CD4-positive, alpha-beta T cell (primary cell): ENCODE data around the gene MPDZ. TPM values are rescaled to one million over a fixed set of nuclear protein-coding genes. Genes with fewer than 3 reads are reported as not detected.

Experiments used
- ATAC-seq: fragments of 200-7000 bp; cut with Tn5 transposase; one replicate; pipeline ENCODE4 v1.10.0; 2022; ENCODE audit warnings: mild to moderate bottlenecking; ENCODE audit not compliant: poor library complexity
- CTCF ChIA-PET: fragments of 350-600 bp; sonication (Branson Sonifier 250); formaldehyde crosslinking; loops from one replicate; lab custom pipeline; 2021; ENCODE audit warnings: antibody characterized with exemption, inconsistent platforms; lab: Charles Lee
- POLR2A ChIA-PET: fragments of 350-600 bp; sonication (Branson Sonifier 250); formaldehyde crosslinking; loops from one replicate; lab custom pipeline; 2021; ENCODE audit warnings: antibody characterized with exemption, inconsistent platforms; lab: Charles Lee
- DNase-seq, 14 experiments: peaks; one replicate each; pipeline ENCODE4 v3.0.0-alpha.2; 2013 to 2020; ENCODE audit warnings: mixed read lengths in 2 of 14
- H3K27ac ChIP-seq, 2 donors: one replicate each; pipeline versions ENCODE4 v1.5.1 to v1.7.0; 2013; ENCODE audit warnings: low read length in 2 of 2, low read depth in 1 of 2, mild to moderate bottlenecking in 1 of 2
- H3K27me3 ChIP-seq, 2 experiments: 1 replicate in 1 of 2; 2 replicates in 1 of 2; pipeline versions ENCODE4 v1.6.1 to v1.7.0; 2013; ENCODE audit warnings: low read length in 2 of 2, control low read depth in 1 of 2, mild to moderate bottlenecking in 1 of 2, moderate library complexity in 1 of 2; ENCODE audit not compliant: insufficient read depth in 2 of 2, control insufficient read depth in 1 of 2
- H3K36me3 ChIP-seq: one replicate; pipeline ENCODE4 v1.6.1; 2013; ENCODE audit warnings: low read length, control low read depth; ENCODE audit not compliant: insufficient read depth
- H3K4me1 ChIP-seq: one replicate; pipeline ENCODE4 v1.6.1; 2013; ENCODE audit warnings: low read length, control low read depth; ENCODE audit not compliant: insufficient read depth
- H3K4me3 ChIP-seq: one replicate; pipeline ENCODE4 v1.5.1; 2013; ENCODE audit warnings: mild to moderate bottlenecking, low read length, moderate library complexity
- H3K9me3 ChIP-seq, 2 experiments: 1 replicate in 1 of 2; 2 replicates in 1 of 2; pipeline versions ENCODE4 v1.6.1 to v1.7.0; 2013; ENCODE audit warnings: low read length in 2 of 2, mild to moderate bottlenecking in 2 of 2, control low read depth in 1 of 2, moderate library complexity in 1 of 2; ENCODE audit not compliant: control insufficient read depth in 1 of 2, insufficient read depth in 1 of 2
- H3K27ac Mint-ChIP-seq: one replicate; pipeline ENCODE4 v1.8.0; 2020; ENCODE audit warnings: mixed read lengths
- H3K27me3 Mint-ChIP-seq: one replicate; pipeline ENCODE4 v1.8.0; 2021; ENCODE audit warnings: mixed read lengths
- H3K36me3 Mint-ChIP-seq: one replicate; pipeline ENCODE4 v1.8.0; 2021; ENCODE audit warnings: low read depth, mixed read lengths
- H3K4me1 Mint-ChIP-seq: one replicate; pipeline ENCODE4 v1.8.0; 2021; ENCODE audit warnings: low read depth, mixed read lengths
- H3K4me3 Mint-ChIP-seq: one replicate; pipeline ENCODE4 v1.8.0; 2020; ENCODE audit warnings: mild to moderate bottlenecking, mixed read lengths
- H3K9me3 Mint-ChIP-seq: one replicate; pipeline ENCODE4 v1.8.0; 2020; ENCODE audit warnings: mixed read lengths
- intact Hi-C, 2 experiments: fragments of 100-400 bp; cut with DNase I in 1 of 2; cut with micrococcal nuclease in 1 of 2; formaldehyde crosslinking; loops; one replicate each; pipeline versions ENCODE4 v1.15.1 to v1.9.0; 2023 to 2025; cut with DNase I, micrococcal nuclease
- total RNA-seq, 174 experiments: library from RNA in 2 of 174; stranded (reverse) in 2 of 174; gene quantifications; one replicate each; pipeline ENCODE4 v1.2.3 and lab custom pipeline; 2021 to 2026
- TF ChIP-seq, protein P1 (sequence below): fragments of 200-600 bp; IDR thresholded peaks from one replicate; pipeline ENCODE4 v1.8.0; 2022; ENCODE audit warnings: antibody characterized with exemption, mild to moderate bottlenecking

Gene MPDZ
- total RNA-seq, 2 experiments from 2014 or later, result not detected

DNA sequence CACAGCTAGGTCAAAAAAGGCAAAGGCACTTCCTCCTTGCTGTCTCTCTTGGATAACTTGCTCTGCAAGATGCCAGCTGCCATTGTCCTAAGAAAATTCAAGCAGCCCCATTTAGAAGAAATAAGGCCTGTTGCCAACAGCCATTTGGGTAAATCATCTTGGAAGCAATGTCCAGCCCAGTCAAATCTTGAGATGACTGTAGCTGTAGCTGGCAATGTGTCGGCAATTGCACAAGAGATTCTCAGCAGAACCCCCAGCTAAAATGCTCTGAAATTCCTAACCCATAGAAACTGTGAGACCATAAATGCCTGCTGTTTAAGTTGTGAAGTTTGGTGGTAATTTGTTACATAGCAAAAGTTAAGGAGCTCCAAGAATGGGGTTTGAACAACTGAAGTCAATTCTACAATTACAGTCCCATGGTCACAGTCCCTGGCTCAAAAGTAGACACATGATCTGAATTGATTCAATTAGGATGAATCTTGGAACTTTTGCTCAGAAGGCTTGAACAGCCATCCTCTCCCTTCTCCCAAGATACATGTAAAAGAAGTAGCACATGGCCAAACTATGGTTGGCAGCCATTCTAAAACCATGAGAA lies 151.1 kb downstream of the MPDZ start:
- ATAC-seq (no peak), DNase-seq (no peak)
- H3K36me3 Mint-ChIP-seq, result no peaks in the 10 kb centered on the region
- H3K27ac Mint-ChIP-seq, result no peak overlapping the region
- Histone ChIP-seq H3K4me3 (no peak overlapping the region), H3K9me3 (no peaks in the 10 kb centered on the region), H3K4me1 (no peaks in the 10 kb centered on the region), H3K36me3 (no peaks in the 10 kb centered on the region), H3K27ac (no peak overlapping the region), H3K27me3 (no peaks in the 10 kb centered on the region)
- no peaks in the 10 kb centered on the region for H3K4me1 Mint-ChIP-seq
- peaks cover 3% of the 10 kb centered on the region for H3K9me3 Mint-ChIP-seq
- intact Hi-C loops, result no loop called here
- H3K4me3 Mint-ChIP-seq, result no peak overlapping the region
- no peaks in the 10 kb centered on the region for H3K27me3 Mint-ChIP-seq
- TF ChIP-seq, protein P1, sequence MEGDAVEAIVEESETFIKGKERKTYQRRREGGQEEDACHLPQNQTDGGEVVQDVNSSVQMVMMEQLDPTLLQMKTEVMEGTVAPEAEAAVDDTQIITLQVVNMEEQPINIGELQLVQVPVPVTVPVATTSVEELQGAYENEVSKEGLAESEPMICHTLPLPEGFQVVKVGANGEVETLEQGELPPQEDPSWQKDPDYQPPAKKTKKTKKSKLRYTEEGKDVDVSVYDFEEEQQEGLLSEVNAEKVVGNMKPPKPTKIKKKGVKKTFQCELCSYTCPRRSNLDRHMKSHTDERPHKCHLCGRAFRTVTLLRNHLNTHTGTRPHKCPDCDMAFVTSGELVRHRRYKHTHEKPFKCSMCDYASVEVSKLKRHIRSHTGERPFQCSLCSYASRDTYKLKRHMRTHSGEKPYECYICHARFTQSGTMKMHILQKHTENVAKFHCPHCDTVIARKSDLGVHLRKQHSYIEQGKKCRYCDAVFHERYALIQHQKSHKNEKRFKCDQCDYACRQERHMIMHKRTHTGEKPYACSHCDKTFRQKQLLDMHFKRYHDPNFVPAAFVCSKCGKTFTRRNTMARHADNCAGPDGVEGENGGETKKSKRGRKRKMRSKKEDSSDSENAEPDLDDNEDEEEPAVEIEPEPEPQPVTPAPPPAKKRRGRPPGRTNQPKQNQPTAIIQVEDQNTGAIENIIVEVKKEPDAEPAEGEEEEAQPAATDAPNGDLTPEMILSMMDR, result no peak
- ChIA-PET POLR2A (no interaction called here), CTCF (no interaction called here)

DNA sequence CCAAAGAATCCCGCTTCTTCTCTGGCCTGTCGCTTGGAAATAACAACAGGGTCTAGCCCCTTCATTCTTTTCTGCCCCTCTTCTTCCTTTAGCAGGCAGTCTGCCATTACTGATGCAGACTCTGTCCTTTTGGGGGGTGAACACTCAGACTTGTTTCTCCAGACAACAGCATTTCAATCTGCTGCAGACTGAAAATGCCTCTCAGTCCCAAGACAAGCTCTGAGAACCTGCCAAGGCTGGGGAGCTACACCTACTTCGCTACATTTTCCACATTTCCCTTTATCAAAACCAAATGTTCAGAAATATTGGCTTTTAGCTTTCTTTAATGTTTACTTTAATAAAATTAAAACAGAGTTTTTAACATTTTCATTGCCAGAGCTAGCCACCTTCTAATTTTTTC lies 152.4 kb downstream of the MPDZ start:
- H3K4me3 ChIP-seq, result no peak overlapping the region
- Mint-ChIP-seq H3K27me3 (no peaks in the 10 kb centered on the region), H3K9me3 (peaks cover 3% of the 10 kb centered on the region), H3K27ac (no peak overlapping the region), H3K4me3 (no peak overlapping the region), H3K36me3 (no peaks in the 10 kb centered on the region), H3K4me1 (no peaks in the 10 kb centered on the region)
- H3K36me3 ChIP-seq, result no peaks in the 10 kb centered on the region
- DNase-seq (no peak), ATAC-seq (no peak)
- H3K9me3 ChIP-seq, result peaks cover 0 to 8% of the 10 kb centered on the region in 2 experiments
- H3K27ac ChIP-seq, result no peak overlapping the region
- ChIA-PET POLR2A (no interaction called here), CTCF (no interaction called here)
- no peaks in the 10 kb centered on the region for H3K27me3 ChIP-seq
- H3K4me1 ChIP-seq, result no peaks in the 10 kb centered on the region
- intact Hi-C loops, result no loop called here
- TF ChIP-seq, protein P1, result no peak

DNA sequence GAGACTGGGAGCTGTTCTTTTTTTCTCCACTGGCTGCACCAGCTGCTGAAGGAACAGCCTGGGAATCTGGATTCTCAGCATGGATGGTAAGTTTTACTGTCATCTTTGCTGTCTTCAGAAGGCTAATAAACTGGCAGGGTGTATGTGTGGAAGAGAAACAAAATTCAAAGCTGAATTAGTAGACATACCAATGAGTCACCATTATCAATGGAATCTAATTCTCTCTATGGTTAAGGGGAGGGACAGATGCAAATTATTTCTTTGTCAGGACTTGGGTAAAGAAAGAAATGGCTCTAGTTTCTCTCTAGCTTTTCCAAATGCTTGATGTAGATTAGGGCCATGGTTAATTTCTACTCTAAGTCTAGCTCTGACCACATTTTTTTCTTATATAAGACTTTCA lies 154.2 kb downstream of the MPDZ start:
- POLR2A ChIA-PET, result no interaction called here
- DNase-seq (no peak), ATAC-seq (no peak)
- TF ChIP-seq, protein P1, result no peak
- no peak overlapping the region for H3K4me3 Mint-ChIP-seq
- Histone ChIP-seq H3K4me3 (no peak overlapping the region), H3K27me3 (no peaks in the 10 kb centered on the region), H3K9me3 (peaks cover 0 to 8% of the 10 kb centered on the region in 2 experiments), H3K4me1 (no peaks in the 10 kb centered on the region), H3K36me3 (no peaks in the 10 kb centered on the region), H3K27ac (no peak overlapping the region)
- intact Hi-C loops, result no loop called here
- no peaks in the 10 kb centered on the region for H3K27me3 Mint-ChIP-seq
- H3K27ac Mint-ChIP-seq, result no peak overlapping the region
- peaks cover 3% of the 10 kb centered on the region for H3K9me3 Mint-ChIP-seq
- no peaks in the 10 kb centered on the region for H3K4me1 Mint-ChIP-seq
- CTCF ChIA-PET, result no interaction called here
- H3K36me3 Mint-ChIP-seq, result no peaks in the 10 kb centered on the region
